Panc1 (cell line): ENCODE measurements around the gene PCSK1N. TPM values are rescaled to one million over a fixed set of nuclear protein-coding genes. Genes with fewer than 3 reads are reported as not detected.

ENCODE experiments used
- ATAC-seq: fragments of 200-7000 bp; cut with Tn5 transposase; 2 replicates; pipeline ENCODE4 v1.9.1; 2020; ENCODE audit warnings: mild to moderate bottlenecking, moderate library complexity
- BruUV-seq: library from RNA; stranded (reverse); fragments of 400-500 nt; replicated peaks from 2 replicates; lab custom pipeline; 2021; lab: Mats Ljungman, UMichigan
- CTCF ChIA-PET: fragments of 300-600 bp; sonication (Branson Sonifier 250); formaldehyde crosslinking; loops from one replicate; lab custom pipeline; 2022; ENCODE audit warnings: antibody characterized with exemption; lab: Charles Lee
- POLR2A ChIA-PET: fragments of 300-600 bp; sonication (Branson Sonifier 250); formaldehyde crosslinking; loops from one replicate; lab custom pipeline; 2022; ENCODE audit warnings: antibody characterized with exemption; lab: Charles Lee
- DNase-seq: peaks from one replicate; pipeline ENCODE4 v3.0.0-alpha.2; 2010; ENCODE audit warnings: low read depth, low spot score
- H3K27ac ChIP-seq: 2 replicates; pipeline ENCODE4 v1.5.1; 2011; ENCODE audit warnings: mild to moderate bottlenecking, low read length, inconsistent platforms
- H3K27me3 ChIP-seq: fragments of 200-500 bp; sonication (Bioruptor generic); 2 replicates; pipeline ENCODE4 v1.6.0; 2014; ENCODE audit warnings: low read length, inconsistent platforms; ENCODE audit not compliant: control insufficient read depth, insufficient read depth
- H3K36me3 ChIP-seq: fragments of 200-500 bp; sonication (Bioruptor generic); 2 replicates; pipeline ENCODE4 v1.5.1; 2014; ENCODE audit warnings: inconsistent platforms, mild to moderate bottlenecking, low read length, moderate library complexity; ENCODE audit not compliant: control insufficient read depth, insufficient read depth
- H3K4me1 ChIP-seq: 2 replicates; pipeline ENCODE4 v1.5.1; 2011; ENCODE audit warnings: inconsistent platforms, mild to moderate bottlenecking, low read length, moderate library complexity; ENCODE audit not compliant: control insufficient read depth, insufficient read depth
- H3K4me3 ChIP-seq, 2 experiments: 2 replicates each; pipeline ENCODE4 v1.5.1; 2011 to 2012; ENCODE audit warnings: low read depth in 2 of 2, low read length in 2 of 2, mild to moderate bottlenecking in 2 of 2, inconsistent platforms in 1 of 2, moderate library complexity in 1 of 2
- H3K9me3 ChIP-seq: fragments of 200-500 bp; sonication (Bioruptor generic); 2 replicates; pipeline ENCODE4 v1.5.1; 2014; ENCODE audit warnings: low read depth, mild to moderate bottlenecking, inconsistent platforms, low read length, moderate library complexity; ENCODE audit not compliant: control insufficient read depth, insufficient read depth
- POLR2AphosphoS5 ChIP-seq: IDR thresholded peaks from 2 replicates; pipeline ENCODE4 v1.6.1; 2012; ENCODE audit warnings: mild to moderate bottlenecking, low read depth, low read length, moderate library complexity
- SIN3A ChIP-seq: IDR thresholded peaks from 2 replicates; pipeline ENCODE4 v1.6.1; 2012; ENCODE audit warnings: low read depth, mild to moderate bottlenecking, low read length, moderate library complexity, borderline replicate concordance; ENCODE audit not compliant: insufficient read depth
- TCF7L2 ChIP-seq: IDR thresholded peaks from 2 replicates; pipeline ENCODE4 v1.6.1; 2011; ENCODE audit warnings: mild to moderate bottlenecking, low read depth, low read length, inconsistent platforms
- in situ Hi-C: cut with HindIII; loops from 2 replicates; pipeline ENCODE4 v1.10.0; 2016; ENCODE audit warnings: low sequenced_read_pairs, low pct_unique_long_range_greater_than_20kb
- intact Hi-C: fragments of 100-400 bp; cut with micrococcal nuclease; formaldehyde crosslinking; loops from one replicate; pipeline ENCODE4 v1.10.0; 2022; ENCODE audit not compliant: unreplicated experiment
- total RNA-seq: library from RNA; stranded (reverse); gene quantifications from one replicate; pipeline ENCODE4 v1.2.1, GENCODE V29; 2021; ENCODE audit not compliant: unreplicated experiment
- TF ChIP-seq, protein P1 (sequence below): fragments of 450-650 bp; IDR thresholded peaks from 2 replicates; pipeline ENCODE4 v1.5.1; 2017; ENCODE audit warnings: mild to moderate bottlenecking
- TF ChIP-seq, protein P2 (sequence below), 2 experiments: IDR thresholded peaks; 2 replicates each; pipeline ENCODE4 v1.6.1; 2011 to 2012; ENCODE audit warnings: low read depth in 2 of 2, control low read depth in 1 of 2, low read length in 1 of 2, mild to moderate bottlenecking in 1 of 2, moderate library complexity in 1 of 2; ENCODE audit not compliant: insufficient read depth in 1 of 2

Gene PCSK1N
- total RNA-seq, 1 experiment from 2014 or later: 17.8 TPM

DNA sequence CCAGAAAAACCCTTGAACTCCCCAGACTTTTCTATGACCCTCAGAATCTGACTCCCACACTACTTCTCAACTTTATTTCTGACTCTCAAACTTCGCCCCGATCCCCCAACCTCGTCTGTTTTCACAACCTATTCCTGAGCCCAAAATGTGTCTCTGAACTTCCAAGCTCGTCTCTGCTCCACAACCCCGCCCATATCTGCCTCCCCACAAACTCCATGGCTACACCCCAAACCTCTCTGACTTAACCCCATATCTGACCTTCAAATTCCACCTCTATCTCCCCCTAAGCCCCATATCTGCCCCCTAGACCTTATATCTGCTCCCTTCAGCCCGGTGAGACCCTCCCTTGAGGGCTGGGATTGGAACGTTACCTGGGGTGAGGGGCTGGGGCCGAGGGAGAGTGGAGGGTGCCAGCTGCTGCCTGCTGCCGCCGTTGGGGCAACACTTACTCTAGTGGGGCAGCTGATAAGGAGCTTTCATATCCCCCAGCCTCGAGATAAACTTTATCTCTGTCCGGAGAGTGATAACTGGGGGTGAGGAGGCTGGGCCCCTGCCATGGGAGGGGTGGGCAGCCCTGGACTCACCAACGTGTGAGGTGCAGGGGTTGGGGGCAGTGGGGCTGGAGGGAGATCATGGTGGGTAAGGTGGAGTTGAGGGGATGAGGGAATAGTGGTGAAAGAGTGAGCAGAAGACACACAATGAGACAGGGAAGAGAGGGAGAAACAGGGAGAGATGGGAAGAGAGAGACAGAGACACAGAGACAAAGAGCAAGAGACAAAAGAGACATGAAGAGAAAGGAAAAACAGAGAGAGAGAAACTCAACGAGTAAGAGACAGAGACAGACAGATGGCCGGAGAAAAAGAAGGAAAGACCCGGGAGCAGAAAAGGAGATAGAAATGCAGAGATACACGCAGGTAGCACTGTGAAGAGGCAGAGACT is 47.6 kb downstream of the PCSK1N start:
- ChIA-PET POLR2A (no interaction called here), CTCF (no interaction called here)
- H3K4me1 ChIP-seq: no peaks in the 10 kb centered on the region
- no peak overlapping the region for H3K27ac ChIP-seq
- intact Hi-C loops: no loop called here
- BruUV-seq: no TSS peak
- TF ChIP-seq, protein P1, sequence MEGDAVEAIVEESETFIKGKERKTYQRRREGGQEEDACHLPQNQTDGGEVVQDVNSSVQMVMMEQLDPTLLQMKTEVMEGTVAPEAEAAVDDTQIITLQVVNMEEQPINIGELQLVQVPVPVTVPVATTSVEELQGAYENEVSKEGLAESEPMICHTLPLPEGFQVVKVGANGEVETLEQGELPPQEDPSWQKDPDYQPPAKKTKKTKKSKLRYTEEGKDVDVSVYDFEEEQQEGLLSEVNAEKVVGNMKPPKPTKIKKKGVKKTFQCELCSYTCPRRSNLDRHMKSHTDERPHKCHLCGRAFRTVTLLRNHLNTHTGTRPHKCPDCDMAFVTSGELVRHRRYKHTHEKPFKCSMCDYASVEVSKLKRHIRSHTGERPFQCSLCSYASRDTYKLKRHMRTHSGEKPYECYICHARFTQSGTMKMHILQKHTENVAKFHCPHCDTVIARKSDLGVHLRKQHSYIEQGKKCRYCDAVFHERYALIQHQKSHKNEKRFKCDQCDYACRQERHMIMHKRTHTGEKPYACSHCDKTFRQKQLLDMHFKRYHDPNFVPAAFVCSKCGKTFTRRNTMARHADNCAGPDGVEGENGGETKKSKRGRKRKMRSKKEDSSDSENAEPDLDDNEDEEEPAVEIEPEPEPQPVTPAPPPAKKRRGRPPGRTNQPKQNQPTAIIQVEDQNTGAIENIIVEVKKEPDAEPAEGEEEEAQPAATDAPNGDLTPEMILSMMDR: no peak
- TF ChIP-seq SIN3A (no peak), TCF7L2 (no peak), POLR2AphosphoS5 (no peak)
- TF ChIP-seq, protein P2, sequence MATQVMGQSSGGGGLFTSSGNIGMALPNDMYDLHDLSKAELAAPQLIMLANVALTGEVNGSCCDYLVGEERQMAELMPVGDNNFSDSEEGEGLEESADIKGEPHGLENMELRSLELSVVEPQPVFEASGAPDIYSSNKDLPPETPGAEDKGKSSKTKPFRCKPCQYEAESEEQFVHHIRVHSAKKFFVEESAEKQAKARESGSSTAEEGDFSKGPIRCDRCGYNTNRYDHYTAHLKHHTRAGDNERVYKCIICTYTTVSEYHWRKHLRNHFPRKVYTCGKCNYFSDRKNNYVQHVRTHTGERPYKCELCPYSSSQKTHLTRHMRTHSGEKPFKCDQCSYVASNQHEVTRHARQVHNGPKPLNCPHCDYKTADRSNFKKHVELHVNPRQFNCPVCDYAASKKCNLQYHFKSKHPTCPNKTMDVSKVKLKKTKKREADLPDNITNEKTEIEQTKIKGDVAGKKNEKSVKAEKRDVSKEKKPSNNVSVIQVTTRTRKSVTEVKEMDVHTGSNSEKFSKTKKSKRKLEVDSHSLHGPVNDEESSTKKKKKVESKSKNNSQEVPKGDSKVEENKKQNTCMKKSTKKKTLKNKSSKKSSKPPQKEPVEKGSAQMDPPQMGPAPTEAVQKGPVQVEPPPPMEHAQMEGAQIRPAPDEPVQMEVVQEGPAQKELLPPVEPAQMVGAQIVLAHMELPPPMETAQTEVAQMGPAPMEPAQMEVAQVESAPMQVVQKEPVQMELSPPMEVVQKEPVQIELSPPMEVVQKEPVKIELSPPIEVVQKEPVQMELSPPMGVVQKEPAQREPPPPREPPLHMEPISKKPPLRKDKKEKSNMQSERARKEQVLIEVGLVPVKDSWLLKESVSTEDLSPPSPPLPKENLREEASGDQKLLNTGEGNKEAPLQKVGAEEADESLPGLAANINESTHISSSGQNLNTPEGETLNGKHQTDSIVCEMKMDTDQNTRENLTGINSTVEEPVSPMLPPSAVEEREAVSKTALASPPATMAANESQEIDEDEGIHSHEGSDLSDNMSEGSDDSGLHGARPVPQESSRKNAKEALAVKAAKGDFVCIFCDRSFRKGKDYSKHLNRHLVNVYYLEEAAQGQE (IDR thresholded peaks at IDR 0.05; ENCODE audit: insufficient read depth in 1 of 2, low read depth in 2 of 2, low read length in 1 of 2): no peak
- no peak for ATAC-seq
- DNase-seq: no peak
- no peaks in the 10 kb centered on the region for H3K36me3 ChIP-seq
- no peaks in the 10 kb centered on the region for H3K27me3 ChIP-seq
- no peaks in the 10 kb centered on the region for H3K9me3 ChIP-seq
- in situ Hi-C loops: no loop called here
- no peak overlapping the region for H3K4me3 ChIP-seq

DNA sequence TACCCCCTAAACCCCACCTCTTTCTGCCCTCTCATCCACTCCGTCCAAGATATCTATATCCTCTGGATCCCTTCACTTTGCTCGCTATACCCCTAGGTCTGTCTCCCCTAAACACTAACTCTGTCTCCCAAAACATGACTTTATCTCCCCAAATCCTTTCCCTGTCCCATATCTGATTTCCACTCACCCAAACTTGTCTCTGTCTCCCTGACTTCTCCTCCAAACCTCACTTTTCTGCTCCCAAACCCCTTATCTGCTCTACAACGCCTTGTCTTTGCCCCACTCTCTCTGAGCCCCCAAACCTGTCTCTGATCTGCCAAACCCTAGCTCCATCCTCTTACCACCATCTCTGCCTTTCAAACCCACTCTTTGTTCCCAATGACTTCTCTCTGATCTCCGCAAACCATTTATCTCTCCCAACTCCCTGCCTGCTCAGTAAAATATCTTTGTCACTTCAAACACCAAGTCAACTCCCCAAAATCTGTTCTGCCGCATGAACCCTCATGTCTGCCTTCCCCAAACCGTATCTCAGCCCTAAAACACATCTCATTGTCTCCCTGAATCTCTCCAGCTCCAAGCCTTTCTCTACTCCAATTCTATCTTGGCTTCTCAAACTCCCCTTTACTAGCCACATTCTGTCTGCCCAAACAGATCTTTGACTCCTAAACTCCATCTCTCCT is 48.4 kb downstream of the PCSK1N start:
- BruUV-seq: no TSS peak
- Histone ChIP-seq H3K4me1 (no peaks in the 10 kb centered on the region), H3K36me3 (no peaks in the 10 kb centered on the region), H3K27me3 (no peaks in the 10 kb centered on the region), H3K4me3 (no peak overlapping the region), H3K9me3 (no peaks in the 10 kb centered on the region), H3K27ac (no peak overlapping the region)
- intact Hi-C loops (no loop called here), in situ Hi-C loops (no loop called here)
- TF ChIP-seq, protein P1: no peak
- TF ChIP-seq, protein P2 (IDR thresholded peaks at IDR 0.05; ENCODE audit: insufficient read depth in 1 of 2, low read depth in 2 of 2, low read length in 1 of 2): no peak
- TF ChIP-seq TCF7L2 (no peak), POLR2AphosphoS5 (no peak), SIN3A (no peak)
- CTCF ChIA-PET: no interaction called here
- no peak for DNase-seq
- POLR2A ChIA-PET: no interaction called here
- ATAC-seq: no peak
